AG04450 (cell line): ENCODE data around the gene UBE2E2. TPM values are rescaled to one million over a fixed set of nuclear protein-coding genes. Genes with fewer than 3 reads are reported as not detected.

Experiments used
- CTCF ChIA-PET: fragments of 300-600, 350-600 bp; formaldehyde crosslinking; extraction: SDS; loops from one replicate; lab custom pipeline; 2022; ENCODE audit warnings: antibody characterized with exemption, inconsistent platforms; lab: Charles Lee
- POLR2A ChIA-PET: fragments of 350-600 bp; formaldehyde crosslinking; extraction: SDS; loops from one replicate; lab custom pipeline; 2021; ENCODE audit warnings: antibody characterized with exemption, inconsistent platforms; lab: Yijun Ruan, JAX
- DNase-seq: peaks from one replicate; pipeline ENCODE4 v3.0.0-alpha.2; 2011; ENCODE audit warnings: low read depth, low spot score
- H3K27ac ChIP-seq: one replicate; pipeline ENCODE4 v1.5.1; 2012; ENCODE audit warnings: low read depth, low read length, control low read depth
- H3K27me3 ChIP-seq: one replicate; pipeline ENCODE4 v1.6.0; 2012; ENCODE audit warnings: low read length; ENCODE audit not compliant: control insufficient read depth, insufficient read depth
- H3K4me3 ChIP-seq: 2 replicates; pipeline ENCODE4 v1.5.1; 2011; ENCODE audit warnings: mild to moderate bottlenecking, low read depth, low read length, control low read depth
- H3K9me3 ChIP-seq: 2 replicates; pipeline ENCODE4 v1.5.1; 2012; ENCODE audit warnings: low read length; ENCODE audit not compliant: control insufficient read depth, insufficient read depth
- polyA plus RNA-seq: library from polyadenylated mRNA; depleted of rRNA; stranded (reverse); fragments of >200 nt; gene quantifications from 2 replicates; pipeline ENCODE4 v1.2.3, GENCODE V29; 2011
- TF ChIP-seq, protein P1 (sequence below): IDR thresholded peaks from 2 replicates; pipeline ENCODE4 v1.5.1; 2011; ENCODE audit warnings: low read depth, low read length, control low read depth, inconsistent platforms

UBE2E2 gene
- polyA plus RNA-seq, 1 experiment: 43.2 TPM

DNA sequence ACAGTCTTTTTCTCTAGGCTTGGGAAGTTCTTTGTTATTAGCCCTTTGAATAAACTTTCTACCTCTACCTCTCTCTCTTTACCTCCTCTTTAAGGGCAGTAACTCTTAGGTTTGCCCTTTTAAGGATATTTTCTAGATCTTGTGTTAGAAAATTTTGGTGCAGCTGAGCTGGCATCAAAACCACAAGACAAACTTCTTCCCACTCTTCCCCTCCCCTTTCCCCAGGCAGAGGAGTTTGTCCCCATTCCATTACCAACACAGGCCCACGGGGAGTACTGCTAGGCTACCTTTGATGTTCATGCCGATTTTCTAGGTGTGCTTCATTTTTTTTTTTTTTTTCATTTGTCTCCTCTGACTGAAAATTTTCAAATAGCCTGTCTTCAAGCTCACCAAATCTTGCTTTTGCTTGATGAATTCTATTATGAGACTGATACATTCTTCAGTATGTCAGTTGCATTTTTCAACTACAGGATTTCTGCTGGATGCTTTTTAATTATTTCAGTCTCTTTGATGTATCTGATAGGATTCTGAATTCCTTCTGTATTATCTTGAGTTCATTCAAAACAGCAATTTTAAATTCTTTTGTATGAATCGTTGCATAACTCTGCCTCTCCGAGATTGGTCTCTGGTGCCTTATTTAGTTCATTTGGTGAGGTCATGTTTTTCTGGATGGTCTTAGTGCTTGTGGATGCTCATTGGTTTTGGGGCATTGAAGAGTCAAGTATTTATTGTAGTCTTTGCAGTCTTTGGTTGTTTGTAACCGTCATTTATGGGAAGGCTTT is 112.0 kb downstream of the UBE2E2 start:
- ChIA-PET POLR2A (no interaction called here), CTCF (interaction anchor here (0.6 kb wide), 1 partner anchor 33 kb away, joined by 4 read pairs; no protein-coding TSS in a partner anchor)
- DNase-seq: no peak
- no peak overlapping the region for H3K27ac ChIP-seq
- no peak overlapping the region for H3K4me3 ChIP-seq
- TF ChIP-seq, protein P1, sequence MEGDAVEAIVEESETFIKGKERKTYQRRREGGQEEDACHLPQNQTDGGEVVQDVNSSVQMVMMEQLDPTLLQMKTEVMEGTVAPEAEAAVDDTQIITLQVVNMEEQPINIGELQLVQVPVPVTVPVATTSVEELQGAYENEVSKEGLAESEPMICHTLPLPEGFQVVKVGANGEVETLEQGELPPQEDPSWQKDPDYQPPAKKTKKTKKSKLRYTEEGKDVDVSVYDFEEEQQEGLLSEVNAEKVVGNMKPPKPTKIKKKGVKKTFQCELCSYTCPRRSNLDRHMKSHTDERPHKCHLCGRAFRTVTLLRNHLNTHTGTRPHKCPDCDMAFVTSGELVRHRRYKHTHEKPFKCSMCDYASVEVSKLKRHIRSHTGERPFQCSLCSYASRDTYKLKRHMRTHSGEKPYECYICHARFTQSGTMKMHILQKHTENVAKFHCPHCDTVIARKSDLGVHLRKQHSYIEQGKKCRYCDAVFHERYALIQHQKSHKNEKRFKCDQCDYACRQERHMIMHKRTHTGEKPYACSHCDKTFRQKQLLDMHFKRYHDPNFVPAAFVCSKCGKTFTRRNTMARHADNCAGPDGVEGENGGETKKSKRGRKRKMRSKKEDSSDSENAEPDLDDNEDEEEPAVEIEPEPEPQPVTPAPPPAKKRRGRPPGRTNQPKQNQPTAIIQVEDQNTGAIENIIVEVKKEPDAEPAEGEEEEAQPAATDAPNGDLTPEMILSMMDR: no peak
- peaks cover 10% of the 10 kb centered on the region; the same call in 1 of the 2 replicates for H3K9me3 ChIP-seq
- H3K27me3 ChIP-seq: no peaks in the 10 kb centered on the region

DNA sequence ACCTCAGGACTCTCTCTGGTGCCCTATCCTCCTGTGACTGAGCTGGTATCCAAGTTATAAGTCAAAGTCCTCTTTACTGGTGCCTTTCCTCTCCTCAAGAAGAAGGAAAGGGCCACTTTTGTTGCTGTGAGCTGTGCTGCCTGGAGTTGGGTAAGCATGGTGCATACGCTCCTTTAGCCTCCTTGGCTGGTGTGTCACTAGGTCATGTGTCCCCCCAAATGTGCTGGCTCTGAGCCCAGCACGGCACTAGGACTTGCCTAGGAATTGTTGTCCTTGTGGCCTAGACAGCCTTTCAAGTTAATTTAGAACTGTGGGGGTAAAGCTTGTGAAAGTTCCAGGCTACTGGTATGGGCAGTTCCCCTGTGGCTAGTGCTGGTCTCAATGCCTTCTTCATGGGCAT is 113.8 kb downstream of the UBE2E2 start:
- Histone ChIP-seq H3K4me3 (no peak overlapping the region), H3K27ac (no peak overlapping the region), H3K9me3 (peaks cover 10% of the 10 kb centered on the region; the same call in 1 of the 2 replicates), H3K27me3 (no peaks in the 10 kb centered on the region)
- CTCF ChIA-PET: no interaction called here
- TF ChIP-seq, protein P1: no peak
- POLR2A ChIA-PET: no interaction called here
- no peak for DNase-seq

DNA sequence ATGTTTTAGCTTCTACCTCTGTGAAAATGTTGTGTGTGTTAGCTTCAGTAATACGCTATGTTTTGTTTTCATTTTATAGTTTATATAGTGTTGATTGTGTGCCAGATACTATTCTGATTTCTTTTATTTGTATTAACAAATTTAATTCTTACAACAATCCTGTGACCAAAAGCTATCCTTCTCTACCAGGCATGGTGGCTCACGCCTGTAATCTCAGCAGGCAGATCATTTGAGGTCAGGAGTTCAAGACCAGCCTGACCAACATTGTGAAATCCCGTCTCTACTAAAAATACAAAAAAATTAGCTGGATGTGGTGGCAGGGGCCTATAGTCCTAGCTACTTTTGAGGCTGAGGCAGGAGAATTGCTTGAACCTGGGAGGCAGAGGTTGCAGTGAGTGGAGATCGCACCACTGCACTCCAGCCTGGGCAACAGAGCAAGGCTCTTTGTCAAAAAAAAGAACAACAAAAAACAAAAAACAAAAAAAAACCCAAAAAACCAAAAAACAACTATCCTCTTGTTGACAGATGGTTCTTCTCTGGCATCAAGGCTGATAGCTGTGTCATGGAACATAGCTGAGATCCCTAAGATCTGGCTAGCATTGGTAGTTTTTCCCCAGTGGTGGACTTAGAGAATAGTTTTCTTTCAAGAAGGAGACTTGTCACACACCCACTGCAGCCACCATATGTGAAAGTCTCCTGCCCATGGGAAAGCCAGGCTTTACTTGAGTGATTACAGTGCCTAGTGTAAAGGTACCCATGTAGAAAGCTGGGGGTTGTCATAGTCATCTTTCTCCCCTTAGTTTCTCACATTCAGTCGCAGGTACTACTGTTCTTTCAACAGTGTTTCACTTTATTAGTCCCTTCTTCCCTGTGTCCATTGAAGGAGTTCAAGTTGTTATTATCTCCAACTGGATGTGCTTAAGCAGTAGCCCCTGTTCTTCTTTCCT is 116.5 kb downstream of the UBE2E2 start:
- ChIA-PET CTCF (no interaction called here), POLR2A (no interaction called here)
- H3K4me3 ChIP-seq: no peak overlapping the region
- H3K27me3 ChIP-seq: no peaks in the 10 kb centered on the region
- no peak for DNase-seq
- peaks cover 10% of the 10 kb centered on the region; the same call in 1 of the 2 replicates for H3K9me3 ChIP-seq
- H3K27ac ChIP-seq: no peak overlapping the region
- TF ChIP-seq, protein P1: no peak

DNA sequence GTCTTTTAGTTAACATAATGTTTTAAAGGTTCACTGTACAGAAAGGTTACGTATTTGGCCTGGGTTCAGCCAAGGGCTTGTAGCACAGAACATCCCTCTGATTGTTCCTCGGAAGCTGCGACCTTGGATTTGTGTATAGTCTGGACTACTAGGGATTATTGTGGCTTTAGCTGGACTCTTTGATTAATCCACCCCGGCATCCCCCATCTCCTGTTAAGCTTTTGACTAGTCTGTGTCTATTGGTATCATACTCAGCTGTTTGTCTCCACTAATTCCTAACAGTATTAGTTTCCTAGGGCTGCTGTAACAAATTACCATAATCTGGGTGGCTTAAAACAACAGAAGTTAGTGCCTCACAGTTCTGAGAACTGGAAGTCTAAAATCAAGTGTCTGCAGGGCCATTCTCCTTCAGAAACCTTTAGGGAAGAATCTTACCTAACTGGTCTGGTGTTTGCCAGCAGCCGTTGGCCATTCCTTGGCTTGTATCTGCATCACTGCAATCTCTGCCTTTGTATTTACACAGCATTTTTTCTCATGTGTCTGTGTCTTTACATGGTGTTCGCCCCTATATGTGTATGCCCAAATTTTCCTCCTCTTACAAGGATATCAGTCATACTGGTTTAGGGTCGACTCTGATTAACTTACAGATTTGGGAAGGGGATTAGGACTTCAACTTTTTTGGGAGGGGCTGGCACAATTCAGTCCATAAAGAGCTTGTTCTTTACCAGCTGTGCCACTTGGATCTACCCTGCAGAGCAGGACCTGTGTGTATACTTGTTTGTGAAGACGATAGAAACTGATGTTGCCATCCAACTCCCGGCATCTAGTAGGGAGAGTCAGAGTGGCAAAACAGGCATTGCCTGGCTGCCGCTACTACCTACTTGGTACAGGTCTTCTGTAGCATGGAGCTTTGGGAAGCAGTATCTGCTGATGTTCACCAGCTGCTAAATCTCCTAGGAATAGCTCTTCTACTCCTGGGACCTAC is 117.8 kb downstream of the UBE2E2 start:
- TF ChIP-seq, protein P1: no peak
- Histone ChIP-seq H3K27ac (no peak overlapping the region), H3K4me3 (no peak overlapping the region), H3K9me3 (peaks cover 10% of the 10 kb centered on the region), H3K27me3 (no peaks in the 10 kb centered on the region)
- CTCF ChIA-PET: interaction anchor here (0.7 kb wide), 1 partner anchor 540 kb away, joined by 3 read pairs; no protein-coding TSS in a partner anchor
- POLR2A ChIA-PET: no interaction called here
- no peak for DNase-seq
